Measurements from ENCODE around the gene MYCN. TPM values are rescaled to one million over a fixed set of nuclear protein-coding genes. Genes with fewer than 3 reads are reported as not detected.

Gene MYCN
- total and polyA plus RNA-seq, 9 donors, result 1.2 to 7.0 (median 2.7) TPM

GRCh38 chr2:15989559-15989958, 49.2 kb downstream of the MYCN start:
- 53 to 67% (median 57%) methylated on average over 7 of the region's 7 CpGs for WGBS, 3 donors

GRCh38 chr2:15990151-15991101, 50.1 kb downstream of the MYCN start:
- WGBS, 3 donors, result 90 to 92% (median 91%) methylated on average over 11 of the region's 11 CpGs
- intact Hi-C loops (cut with DNase I), result loop anchor here in 1 of 4 donors (10.0 kb wide), 1 partner anchor 114 kb away; no protein-coding TSS in a partner anchor

More at GRCh38 chr2:15989559-15989958, 49.2 kb downstream of the MYCN start:
- Histone ChIP-seq H3K4me3 (no peak overlapping the region), H3K9me3 (no peaks in the 10 kb centered on the region), H3K36me3 (no peaks in the 10 kb centered on the region), H3K27me3 (no peaks in the 10 kb centered on the region), H3K4me1 (ENCODE audit: insufficient read depth) (no peaks in the 10 kb centered on the region), H3K27ac (no peak overlapping the region)
- intact Hi-C loops (cut with DNase I), result no loop called here
- no peak for TF ChIP-seq CTCF (IDR thresholded peaks at IDR 0.05)
- TF ChIP-seq POLR2A (IDR thresholded peaks at IDR 0.05), result no peak
- TF ChIP-seq EP300 (IDR thresholded peaks at IDR 0.05), result no peak
- no peak for DNase-seq

GRCh38 chr2:15991231-15991630, 50.9 kb downstream of the MYCN start:
- H3K36me3 ChIP-seq, result no peaks in the 10 kb centered on the region
- H3K4me1 ChIP-seq (ENCODE audit: insufficient read depth), result no peaks in the 10 kb centered on the region
- TF ChIP-seq EP300 (IDR thresholded peaks at IDR 0.05) (no peak), CTCF (IDR thresholded peaks at IDR 0.05) (no peak), POLR2A (IDR thresholded peaks at IDR 0.05) (no peak)
- DNase-seq, result no peak
- intact Hi-C loops (cut with DNase I), result loop anchor here in 1 of 4 donors (10.0 kb wide), 1 partner anchor 114 kb away; no protein-coding TSS in a partner anchor
- no peak overlapping the region for H3K27ac ChIP-seq
- no peaks in the 10 kb centered on the region for H3K9me3 ChIP-seq
- H3K27me3 ChIP-seq, result no peaks in the 10 kb centered on the region
- H3K4me3 ChIP-seq, result no peak overlapping the region
- WGBS, 3 donors, result 59 to 71% (median 60%) methylated on average over 3 of the region's 3 CpGs

More at GRCh38 chr2:15990151-15991101, 50.1 kb downstream of the MYCN start:
- no peaks in the 10 kb centered on the region for H3K4me1 ChIP-seq (ENCODE audit: insufficient read depth)
- H3K27ac ChIP-seq, result no peak overlapping the region
- H3K4me3 ChIP-seq, result no peak overlapping the region
- no peak for TF ChIP-seq POLR2A (IDR thresholded peaks at IDR 0.05)
- TF ChIP-seq CTCF (IDR thresholded peaks at IDR 0.05), result no peak
- no peaks in the 10 kb centered on the region for H3K27me3 ChIP-seq
- no peak for DNase-seq
- H3K9me3 ChIP-seq, result no peaks in the 10 kb centered on the region
- no peaks in the 10 kb centered on the region for H3K36me3 ChIP-seq

GRCh38 chr2:15992457-15993231, 52.3 kb downstream of the MYCN start:
- no peak for DNase-seq
- Histone ChIP-seq H3K27ac (no peak overlapping the region), H3K9me3 (no peaks in the 10 kb centered on the region), H3K36me3 (no peaks in the 10 kb centered on the region), H3K4me1 (ENCODE audit: insufficient read depth) (no peaks in the 10 kb centered on the region), H3K27me3 (no peaks in the 10 kb centered on the region), H3K4me3 (no peak overlapping the region)
- TF ChIP-seq EP300 (IDR thresholded peaks at IDR 0.05), result no peak
- intact Hi-C loops (cut with DNase I), result loop anchor here in 1 of 4 donors (10.0 kb wide), 1 partner anchor 112 kb away; no protein-coding TSS in a partner anchor
- WGBS, 3 donors, result 85 to 88% (median 87%) methylated on average over 10 of the region's 10 CpGs

Data from ovary (tissue), 9 donors.